NT2/D1 (cell line): ENCODE results near the gene IL36B.

Experiments
- SUZ12 ChIP-seq: IDR thresholded peaks from 2 replicates; pipeline ENCODE4 v1.6.1; 2011; ENCODE audit not compliant: insufficient read length, insufficient read depth; ENCODE audit errors: extremely low read depth
- YY1 ChIP-seq: IDR thresholded peaks from 2 replicates; pipeline ENCODE4 v1.6.1; 2011; ENCODE audit not compliant: insufficient read length, insufficient read depth

GRCh38 chr2:112995346-112995920, 57.2 kb downstream of the IL36B start:
- TF ChIP-seq YY1: no peak
- no peak for TF ChIP-seq SUZ12
